Measurements from ENCODE around the gene MED27.

GRCh38 chr9:131849391-131849790 is 230.3 kb downstream of the MED27 start:
- TF ChIP-seq CTCF (conservative IDR thresholded peaks at IDR 0.05 in 1 of 2, IDR thresholded peaks at IDR 0.05 in 1 of 2; ENCODE audit: low read depth in 1 of 2, low read length in 2 of 2): no peak
- no peak for TF ChIP-seq EZH2 (IDR thresholded peaks at IDR 0.05; ENCODE audit: low read length, missing control alignments)
